NCI-H526 (cell line): ENCODE results near the gene CAPN15.

Source experiments
- DNase-seq, 2 experiments: peaks; one replicate each; lab custom pipeline; 2025; lab: John Stamatoyannopoulos, UW

CAPN15 gene

DNA sequence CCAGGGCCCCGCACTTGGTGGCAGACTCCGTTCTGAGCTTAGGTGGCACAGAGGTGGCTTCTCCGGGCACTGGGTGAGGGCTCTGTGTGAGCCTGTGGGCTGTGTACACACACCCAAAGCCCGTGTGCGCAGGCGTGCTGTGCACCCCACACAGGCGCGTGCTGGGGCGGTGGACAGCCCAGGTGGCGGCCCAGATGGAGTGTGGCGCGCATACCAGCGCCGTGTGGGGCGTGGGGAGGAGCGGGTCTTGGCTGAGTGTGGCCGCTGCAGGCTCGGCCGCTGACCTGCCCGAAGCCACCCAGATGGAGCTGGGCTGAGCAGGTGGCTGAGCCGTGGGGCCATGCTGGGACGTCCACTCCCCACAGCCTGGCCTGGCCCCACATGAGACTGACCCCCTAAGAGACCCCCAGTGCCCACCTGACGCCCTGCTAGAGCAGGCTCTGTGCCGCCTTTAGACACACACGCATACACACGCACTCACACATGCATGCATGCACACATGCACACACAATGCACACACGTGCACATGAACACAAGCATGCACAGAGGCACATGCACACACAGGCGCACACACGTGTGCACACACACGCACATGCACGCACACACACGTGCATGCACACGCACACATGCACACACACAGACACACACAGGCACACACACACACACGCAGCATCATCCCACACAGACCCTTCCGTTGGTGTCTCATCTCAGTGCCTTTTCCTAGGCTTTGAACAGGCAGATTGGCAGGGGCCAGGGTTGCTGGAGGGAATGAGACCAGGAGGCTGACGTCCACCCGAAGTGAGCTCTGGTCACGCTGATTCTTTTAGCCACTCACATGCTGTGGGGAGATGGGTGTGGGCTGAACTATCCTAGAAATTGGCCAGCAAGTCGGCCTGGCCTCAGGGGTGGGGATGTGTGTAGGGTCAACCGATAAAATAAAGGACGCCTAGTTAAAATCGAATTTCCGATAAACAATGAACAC is 34.7 kb downstream of the CAPN15 start:
- DNase-seq = no peak

DNA sequence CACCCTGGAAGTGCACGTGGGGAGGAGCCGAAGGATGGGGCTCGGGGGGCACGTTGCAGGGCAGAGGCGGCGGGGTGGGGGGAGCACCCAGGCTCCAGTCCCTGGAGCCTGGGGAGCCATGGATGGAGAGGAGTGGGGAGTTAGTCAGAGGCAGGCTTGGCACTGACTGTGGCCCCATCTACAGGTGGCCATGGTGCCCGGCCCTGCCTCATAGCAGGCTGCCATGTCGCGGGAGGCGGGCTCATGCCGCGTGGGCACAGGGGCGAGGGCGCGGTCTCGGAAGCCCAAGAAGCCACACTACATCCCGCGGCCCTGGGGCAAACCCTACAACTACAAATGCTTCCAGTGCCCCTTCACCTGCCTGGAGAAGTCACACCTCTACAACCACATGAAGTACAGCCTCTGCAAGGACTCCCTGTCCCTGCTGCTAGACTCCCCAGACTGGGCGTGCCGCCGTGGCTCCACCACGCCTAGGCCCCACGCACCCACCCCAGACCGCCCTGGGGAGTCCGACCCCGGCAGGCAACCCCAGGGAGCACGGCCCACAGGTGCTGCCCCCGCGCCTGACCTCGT is 35.6 kb downstream of the CAPN15 start:
- no peak for DNase-seq

DNA sequence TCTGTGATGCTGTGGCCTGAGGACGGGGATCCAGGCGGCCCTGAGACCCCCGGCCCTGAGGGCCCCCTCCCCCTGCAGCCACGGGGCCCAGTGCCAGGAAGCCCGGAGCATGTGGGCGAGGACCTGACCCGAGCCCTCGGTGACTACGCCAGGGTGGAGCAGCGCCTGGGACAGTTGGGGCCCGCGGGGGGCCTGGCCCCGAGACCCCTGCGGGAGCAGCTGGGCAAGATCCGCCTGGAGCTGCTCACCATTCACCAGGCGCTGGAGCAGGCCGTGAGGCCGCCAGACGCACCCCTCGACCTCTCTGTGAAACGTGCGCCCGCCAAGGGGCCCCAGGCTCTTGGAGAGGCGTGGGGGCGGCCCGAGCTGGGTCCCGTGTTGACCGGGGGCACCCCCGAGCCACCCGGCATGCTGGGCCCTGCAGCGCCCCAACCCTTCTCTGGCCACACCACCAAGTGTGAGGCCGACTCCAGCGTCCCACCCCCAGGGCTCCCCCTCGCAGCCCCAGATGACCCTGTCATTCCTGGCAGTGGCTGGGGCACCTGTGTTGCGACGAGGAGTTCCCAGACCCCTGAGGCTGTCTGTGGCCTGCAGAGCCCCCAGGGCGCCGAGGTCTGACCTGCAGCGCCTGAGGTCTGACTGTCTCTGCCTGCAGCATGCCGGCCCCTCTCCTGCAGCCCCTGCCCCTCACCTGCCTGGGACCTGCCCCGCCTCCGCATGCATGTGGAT is 37.3 kb downstream of the CAPN15 start:
- no peak for DNase-seq

DNA sequence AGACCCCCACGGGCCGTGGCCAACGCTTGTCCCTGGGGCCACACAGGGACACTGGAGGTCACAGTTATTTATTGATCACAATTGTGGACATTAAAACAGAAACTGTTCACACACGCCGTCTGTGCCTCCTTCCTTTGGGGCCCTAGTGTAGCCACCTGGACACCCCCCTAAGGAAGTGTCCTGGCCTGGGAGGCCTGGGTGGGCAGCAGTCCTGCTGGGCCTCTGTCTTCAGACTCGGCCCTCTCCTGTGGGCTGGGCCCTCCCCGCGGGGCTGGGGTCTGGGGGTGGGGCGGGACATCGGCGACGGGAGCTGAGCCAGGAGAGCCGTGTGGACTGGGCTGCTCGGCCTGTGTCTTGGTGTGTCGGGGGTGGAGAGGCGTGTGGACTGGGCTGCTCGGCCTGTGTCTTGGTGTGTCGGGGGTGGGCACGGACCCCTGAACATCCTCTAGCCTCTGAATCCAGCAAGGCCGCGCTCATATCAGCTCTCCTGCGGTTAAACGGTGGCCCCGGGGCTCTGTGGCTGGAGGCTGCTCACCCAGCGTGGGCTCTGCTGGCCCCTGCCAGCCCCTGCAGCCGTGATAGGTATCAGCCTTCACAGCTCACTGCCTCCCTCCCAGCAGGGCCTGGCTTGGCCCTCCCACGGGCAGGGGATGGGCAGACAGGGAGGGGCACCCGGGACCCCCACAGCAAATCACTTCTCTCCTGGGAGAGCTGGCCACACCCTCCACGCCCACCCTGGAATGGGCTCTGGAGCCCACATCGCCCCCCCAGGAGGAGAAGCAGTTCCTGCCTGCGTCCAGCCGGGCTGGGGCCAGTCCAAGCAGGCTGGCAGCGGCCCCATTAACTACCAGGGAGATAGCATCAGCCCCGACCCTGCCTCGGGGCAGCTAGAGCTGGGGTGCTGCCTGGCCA is 38.2 kb downstream of the CAPN15 start:
- no peak for DNase-seq

DNA sequence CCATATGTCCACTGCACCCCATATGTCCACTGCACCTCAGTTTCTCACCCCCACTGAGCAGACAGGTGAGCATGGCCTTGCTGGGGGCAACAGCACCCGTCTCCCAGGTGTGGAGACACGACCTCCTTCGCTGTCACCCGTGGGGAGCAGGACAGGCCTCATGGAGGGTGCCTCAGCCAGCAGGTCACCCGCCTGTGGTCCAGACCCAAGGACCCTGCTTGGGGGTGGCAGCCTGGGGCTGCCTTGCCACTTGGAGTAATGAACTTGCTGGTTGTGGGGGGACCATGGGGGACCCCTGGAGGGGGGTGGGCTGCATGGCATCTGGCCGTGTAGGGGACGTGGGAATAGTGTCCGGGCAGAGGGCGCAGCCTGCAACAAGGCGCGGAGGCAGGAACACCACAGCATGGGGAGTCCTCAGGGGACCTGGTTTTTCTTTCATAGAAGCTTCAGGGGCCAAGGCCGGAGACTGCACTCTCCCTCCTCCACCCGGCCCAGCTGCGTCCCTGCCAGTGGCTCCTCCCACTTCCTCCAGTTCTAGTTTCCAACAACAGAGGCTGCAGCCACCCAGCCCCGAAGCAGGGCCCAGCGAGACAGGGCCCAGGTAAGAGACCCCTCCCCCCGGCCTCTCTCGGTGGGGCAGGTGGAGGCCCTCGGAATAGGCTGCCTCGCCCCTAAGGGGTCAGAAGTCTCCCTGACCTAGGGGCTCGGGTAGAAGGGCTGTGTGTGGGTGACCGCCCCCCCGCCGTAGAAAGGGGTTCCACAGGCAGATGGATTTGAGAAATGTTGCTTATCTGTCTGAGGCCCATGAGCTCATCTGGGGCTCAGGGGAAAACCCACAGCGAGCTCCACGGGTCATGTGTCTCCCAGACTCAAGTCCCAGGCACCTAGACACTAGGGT is 39.2 kb downstream of the CAPN15 start, which contains the start of gene NHLRC4:
Gene NHLRC4, plus strand, starts transcription at position 531 of the 898 bp plus-strand sequence. CDS start 1,043 bp downstream, outside the sequence.
- DNase-seq = peak in 1 of 2 experiments; percentile 61

DNA sequence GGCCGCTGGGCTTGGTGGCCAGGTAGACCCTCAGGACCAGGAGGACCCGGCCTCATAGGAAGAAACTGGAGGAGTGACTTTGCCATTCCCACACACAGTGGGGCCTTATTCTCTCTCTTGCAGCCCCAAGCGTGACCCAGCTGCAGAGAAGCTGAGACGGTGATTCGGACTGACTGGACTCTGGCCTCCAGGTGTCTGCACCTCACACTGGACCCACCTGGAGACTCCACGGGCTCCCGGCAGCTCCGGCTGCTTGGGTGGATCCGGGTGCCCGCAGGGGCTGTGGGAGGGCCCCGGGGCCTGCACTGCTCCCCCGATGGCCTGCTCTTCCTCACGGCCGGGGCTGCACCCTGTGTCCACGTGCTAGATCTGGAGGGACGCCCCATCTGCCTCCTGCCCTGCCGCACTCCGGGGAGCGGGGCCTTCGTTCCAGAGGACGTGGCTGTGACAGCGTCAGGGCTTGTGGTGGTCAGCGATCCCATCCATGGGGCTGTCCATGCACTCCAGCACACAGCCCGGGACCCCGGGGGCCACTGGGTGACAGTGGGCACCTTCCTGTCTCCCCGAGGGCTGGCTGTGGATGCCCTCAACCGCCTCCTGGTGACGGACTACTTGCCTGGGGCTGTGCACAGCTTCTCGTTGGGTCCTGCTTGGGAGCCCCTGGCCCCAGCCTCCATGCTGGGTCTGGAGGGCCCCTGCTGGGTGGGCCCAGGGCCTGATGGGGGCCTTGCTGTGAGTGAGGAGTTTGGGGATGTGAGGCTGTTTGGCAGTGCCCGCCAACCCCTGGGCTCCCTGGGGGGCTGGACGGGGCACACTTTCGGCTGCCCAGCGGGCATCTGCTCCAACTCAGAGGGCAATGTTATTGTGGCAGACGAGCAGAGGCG is 40.1 kb downstream of the CAPN15 start:
- no peak for DNase-seq

DNA sequence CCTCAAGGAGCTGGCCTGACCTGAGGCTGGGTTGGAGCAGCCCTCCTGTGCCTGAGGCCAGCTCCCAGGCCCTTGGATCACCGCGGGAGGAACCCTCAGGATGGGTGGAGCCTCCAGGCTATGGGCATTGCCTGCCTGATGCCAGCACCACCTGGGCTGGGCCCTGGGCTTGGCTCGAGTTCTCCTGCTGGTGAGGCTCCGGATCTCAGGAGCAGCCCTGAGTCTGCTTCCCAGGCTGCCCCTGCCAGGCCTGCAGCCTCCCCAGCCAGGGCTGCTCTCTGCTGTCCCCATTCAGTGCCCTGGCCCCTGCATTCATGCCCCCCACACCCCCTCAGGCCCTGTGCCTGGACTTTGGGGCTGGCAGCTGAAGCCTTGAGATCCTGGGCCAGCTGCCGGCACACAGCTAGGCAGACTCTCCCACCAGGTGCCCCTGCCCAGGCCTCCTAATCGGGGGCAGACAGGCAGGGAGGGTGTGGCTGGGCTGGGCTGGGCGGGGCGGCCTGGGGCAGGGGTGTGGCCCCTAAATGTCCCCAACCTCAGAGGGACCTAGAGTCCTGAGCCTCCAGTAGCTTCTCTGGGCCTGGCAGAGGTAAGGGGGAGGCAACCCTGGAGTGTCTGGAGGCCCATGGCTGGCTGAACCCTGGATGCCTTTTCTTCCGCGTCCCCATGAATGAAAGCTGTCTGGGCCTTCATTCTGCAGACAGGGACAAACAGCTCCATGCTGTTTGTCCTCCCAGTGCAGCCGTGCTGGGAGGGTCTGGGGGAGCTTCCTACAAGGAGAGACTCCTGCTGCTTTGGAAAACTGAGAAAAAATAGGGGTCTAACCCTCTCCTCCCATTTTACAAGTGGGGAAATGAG is 41.1 kb downstream of the CAPN15 start:
- DNase-seq = no peak

DNA sequence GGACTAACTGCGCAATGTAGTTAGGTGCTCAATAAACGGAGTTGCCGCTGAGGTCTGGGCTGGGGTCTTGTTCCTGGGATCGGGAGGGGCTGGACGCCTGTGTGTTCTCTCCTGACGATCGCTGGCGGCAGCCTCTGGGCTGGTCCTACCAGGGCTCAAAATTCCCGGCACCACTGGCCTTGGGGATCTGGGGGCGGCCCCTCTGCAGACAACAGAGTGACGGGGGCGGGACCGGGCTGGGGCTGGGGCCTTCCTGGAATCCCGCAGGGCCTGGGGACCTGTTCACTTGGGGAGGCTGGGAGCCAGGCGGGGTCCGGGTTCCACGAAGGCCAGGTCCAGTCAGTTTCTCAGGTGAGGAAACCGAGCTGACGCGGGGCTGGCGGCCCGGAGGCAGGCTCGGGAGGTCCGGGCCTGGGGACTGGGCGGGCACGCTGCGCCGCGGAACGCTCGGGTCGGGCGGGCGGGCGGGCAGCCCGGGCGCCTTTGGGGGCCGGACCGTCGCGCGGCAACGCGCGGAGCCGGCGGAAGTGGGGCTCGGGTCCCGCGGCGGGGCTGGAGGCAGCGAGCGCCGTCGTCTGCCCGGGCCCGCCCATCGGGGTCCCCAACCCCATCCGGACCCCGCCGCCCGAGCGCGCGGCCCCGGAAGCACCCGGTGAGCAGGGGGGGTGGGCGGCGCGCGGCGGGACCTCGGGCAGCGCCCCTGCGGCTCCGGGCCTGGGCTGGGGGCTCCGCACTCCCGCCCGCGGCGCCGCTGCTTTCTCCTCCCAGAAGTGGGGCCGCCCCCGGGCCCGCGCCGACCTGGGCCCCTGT is 42.1 kb downstream of the CAPN15 start, which contains the start of gene PIGQ:
Gene PIGQ, plus strand, starts transcription at position 524 of the 810 bp plus-strand sequence. CDS start 4,107 bp downstream, outside the sequence.
- peak in 1 of 2 experiments; percentile 56 for DNase-seq

DNA sequence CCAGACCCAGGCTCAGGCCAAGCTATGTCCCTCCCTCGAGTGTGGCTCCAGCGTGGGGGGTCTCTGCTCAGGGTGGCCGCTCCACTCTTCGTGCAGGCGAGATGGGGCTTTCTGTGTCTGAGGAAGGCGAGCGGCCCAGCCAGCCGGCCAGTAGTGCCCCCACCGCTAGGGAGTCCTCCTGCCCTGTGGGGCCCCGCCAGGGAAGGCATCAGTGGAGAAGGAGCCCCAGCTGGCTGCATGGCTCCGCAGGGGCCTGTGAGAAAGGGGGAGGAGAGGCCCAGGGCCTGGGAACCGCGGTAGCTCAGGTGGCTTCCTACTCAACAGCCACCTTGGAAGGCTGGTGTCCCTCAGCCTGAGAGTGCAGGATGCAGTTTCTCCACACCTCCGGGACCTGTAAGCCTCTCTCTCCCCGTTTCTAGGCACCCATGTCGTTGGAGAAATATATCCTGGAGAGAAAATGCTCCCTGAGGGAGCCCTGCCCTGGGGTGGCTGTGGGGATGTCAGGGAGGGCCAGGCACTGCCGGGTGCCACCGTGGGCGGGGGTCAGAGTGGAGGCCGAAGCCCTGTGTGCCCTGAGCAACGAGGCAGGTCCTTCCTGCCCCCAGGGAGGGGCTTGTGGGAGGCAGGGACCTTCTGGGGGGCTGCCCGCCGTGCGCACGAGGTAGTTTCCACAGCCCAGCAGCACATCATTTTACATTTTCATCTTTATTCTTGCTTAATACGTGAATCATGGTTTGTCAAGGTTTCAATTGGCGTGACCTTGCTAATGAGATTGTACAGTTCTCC is 45.5 kb downstream of the CAPN15 start:
- DNase-seq = no peak

DNA sequence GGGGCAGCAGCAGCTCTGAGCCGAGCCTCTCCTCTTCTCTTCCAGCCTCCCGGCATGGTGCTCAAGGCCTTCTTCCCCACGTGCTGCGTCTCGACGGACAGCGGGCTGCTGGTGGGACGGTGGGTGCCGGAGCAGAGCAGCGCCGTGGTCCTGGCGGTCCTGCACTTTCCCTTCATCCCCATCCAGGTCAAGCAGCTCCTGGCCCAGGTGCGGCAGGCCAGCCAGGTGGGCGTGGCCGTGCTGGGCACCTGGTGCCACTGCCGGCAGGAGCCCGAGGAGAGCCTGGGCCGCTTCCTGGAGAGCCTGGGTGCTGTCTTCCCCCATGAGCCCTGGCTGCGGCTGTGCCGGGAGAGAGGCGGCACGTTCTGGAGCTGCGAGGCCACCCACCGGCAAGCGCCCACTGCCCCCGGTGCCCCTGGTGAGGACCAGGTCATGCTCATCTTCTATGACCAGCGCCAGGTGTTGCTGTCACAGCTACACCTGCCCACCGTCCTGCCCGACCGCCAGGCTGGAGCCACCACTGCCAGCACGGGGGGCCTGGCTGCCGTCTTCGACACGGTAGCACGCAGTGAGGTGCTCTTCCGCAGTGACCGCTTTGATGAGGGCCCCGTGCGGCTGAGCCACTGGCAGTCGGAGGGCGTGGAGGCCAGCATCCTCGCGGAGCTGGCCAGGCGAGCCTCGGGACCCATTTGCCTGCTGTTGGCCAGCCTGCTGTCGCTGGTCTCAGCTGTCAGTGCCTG is 46.7 kb downstream of the CAPN15 start:
- no peak for DNase-seq

DNA sequence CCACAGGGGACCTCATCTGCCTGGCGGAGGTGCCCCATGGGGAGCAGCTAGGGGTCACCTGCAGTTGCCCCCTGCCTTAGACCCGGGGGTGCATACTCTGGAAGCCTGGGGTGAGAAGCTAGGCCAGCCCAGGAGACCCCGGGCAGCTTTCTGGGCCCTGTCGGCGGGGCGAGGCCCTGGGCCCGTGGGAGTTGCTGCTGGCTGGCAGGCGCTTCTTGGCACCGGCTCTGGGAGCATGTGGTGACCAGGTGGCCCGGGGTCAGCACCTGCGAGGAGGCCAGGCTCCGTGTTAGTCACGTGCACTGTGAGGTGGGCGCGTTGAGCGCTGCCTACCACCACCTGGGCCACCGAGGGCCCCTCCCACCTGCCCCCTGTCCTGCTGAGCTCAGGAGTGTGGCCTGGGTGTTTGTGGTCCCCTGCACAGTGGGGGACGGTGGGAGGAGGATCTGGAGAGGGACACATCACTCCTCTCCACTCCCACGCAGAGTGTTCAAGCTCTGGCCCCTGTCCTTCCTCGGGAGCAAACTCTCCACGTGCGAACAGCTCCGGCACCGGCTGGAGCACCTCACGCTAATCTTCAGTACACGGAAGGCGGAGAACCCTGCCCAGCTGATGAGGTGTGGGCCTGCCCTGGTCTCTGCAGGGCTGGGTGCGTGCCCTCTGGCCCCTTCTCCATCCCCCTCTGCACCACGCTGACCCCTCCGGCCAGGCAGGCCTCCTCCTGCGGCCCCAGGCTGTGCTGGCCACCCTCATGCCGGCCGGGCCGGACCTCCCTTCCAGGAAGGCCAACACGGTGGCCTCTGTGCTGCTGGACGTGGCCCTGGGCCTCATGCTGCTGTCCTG is 48.1 kb downstream of the CAPN15 start:
- no peak for DNase-seq

DNA sequence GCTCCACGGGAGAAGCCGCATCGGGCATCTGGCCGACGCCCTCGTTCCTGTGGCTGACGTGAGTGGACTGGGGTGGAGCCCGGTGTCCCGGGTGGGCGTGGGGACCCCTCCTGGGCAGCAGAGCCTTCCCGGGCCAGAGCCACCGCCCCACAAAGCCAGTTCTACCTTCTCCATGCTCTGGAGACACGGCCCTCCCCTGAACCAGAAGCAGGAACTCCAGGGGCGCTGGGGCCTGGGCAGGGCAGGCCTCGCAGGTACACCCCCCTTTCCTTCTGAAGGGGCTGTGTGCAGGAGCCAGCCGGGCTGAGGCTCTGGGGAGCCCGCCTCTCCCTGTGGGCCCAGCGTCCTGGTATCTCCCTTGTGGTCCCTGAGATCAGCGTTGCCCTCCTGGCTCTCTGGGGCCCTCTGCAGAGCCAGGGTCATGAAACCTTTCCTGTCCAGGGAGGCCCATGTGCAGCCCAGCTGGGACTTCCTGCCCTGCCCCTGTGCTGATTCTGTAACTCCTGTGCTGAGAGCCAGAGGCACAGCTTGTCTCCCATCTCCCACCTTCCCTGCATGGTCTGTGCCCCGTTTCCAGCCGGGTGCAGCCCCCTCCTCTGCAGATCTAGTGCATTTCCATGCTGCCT is 48.8 kb downstream of the CAPN15 start:
- DNase-seq = no peak

DNA sequence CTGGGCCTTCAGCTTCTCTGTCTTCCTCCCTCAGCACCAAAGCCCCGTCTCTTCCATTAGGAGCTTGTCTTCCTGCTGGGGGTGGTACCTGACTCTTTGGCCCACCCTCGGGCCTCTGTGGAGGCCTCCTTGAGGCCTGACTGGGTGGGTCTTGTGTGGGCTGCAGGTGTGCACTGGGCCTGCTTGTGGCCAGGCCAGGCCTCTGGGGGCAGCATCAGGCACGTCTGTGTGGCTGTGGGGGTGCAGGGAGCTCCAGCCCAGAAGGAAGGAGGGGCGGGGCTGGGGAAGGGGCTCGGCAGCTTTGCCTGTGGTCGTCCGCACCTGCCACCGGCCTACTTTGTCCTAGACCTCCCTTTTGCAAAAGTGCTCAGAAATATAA is 49.3 kb downstream of the CAPN15 start:
- no peak for DNase-seq

DNA sequence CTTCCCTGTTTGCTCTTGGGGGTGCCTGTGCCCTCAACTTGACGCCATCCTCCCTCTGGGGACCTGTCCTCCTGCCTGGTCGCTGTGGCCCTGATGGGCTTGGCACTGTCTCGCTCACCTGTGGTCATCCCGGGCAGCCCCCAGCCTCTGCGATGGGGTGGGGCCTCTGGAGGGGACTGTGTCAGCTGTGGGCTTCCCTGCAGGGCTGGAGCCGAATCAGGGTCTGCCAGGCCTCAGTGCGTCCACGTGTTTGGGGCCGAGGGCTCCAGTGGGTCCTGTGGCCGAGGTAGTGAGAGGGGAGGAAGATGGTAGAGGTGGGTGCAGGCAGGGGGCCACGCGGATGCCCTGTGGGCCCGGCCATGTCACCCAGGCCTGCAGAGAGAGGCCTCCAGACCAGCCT is 50.3 kb downstream of the CAPN15 start:
- DNase-seq = no peak
